HG03108 (cell line): Measurements from ENCODE around the gene CPNE2.

Experiments
- ATAC-seq: cut with Tn5 transposase; IDR thresholded peaks from one replicate; pipeline ENCODE4 v1.9.1; 2021; ENCODE audit warnings: moderate library complexity; ENCODE audit not compliant: unreplicated experiment

Gene CPNE2

GRCh38 chr16:57123216-57123973 lies 31.0 kb downstream of the CPNE2 start:
- no peak for ATAC-seq

GRCh38 chr16:57123974-57124674 lies 31.7 kb downstream of the CPNE2 start:
- no peak for ATAC-seq

- ATAC-seq, result no peak
Observed at GRCh38 chr16:57125376-57125775, 33.0 kb downstream of the CPNE2 start.

GRCh38 chr16:57125969-57126368 lies 33.6 kb downstream of the CPNE2 start:
- no peak for ATAC-seq

- no peak for ATAC-seq
Observed at GRCh38 chr16:57126411-57126810, 34.0 kb downstream of the CPNE2 start.

GRCh38 chr16:57127037-57127763 lies 34.8 kb downstream of the CPNE2 start:
- peak; percentile 49 for ATAC-seq

GRCh38 chr16:57127836-57128235 lies 35.5 kb downstream of the CPNE2 start:
- ATAC-seq, result no peak

- ATAC-seq, result no peak
Observed at GRCh38 chr16:57128771-57129389, 36.5 kb downstream of the CPNE2 start.

GRCh38 chr16:57130950-57131321 lies 38.6 kb downstream of the CPNE2 start:
- no peak for ATAC-seq

GRCh38 chr16:57131351-57131970 lies 39.1 kb downstream of the CPNE2 start:
- no peak for ATAC-seq

GRCh38 chr16:57132470-57132869 lies 40.1 kb downstream of the CPNE2 start:
- ATAC-seq, result no peak

GRCh38 chr16:57133031-57133430 lies 40.6 kb downstream of the CPNE2 start:
- ATAC-seq, result no peak

GRCh38 chr16:57133886-57134285 lies 41.5 kb downstream of the CPNE2 start:
- ATAC-seq, result no peak

GRCh38 chr16:57134982-57135381 lies 42.6 kb downstream of the CPNE2 start:
- peak; percentile 50 for ATAC-seq

- ATAC-seq, result no peak
Observed at GRCh38 chr16:57137043-57137442, 44.7 kb downstream of the CPNE2 start.

GRCh38 chr16:57137566-57138273 lies 45.3 kb downstream of the CPNE2 start:
- no peak for ATAC-seq

GRCh38 chr16:57138281-57138935 lies 46.0 kb downstream of the CPNE2 start:
- ATAC-seq, result no peak

- ATAC-seq, result no peak
Observed at GRCh38 chr16:57140931-57141668, 48.7 kb downstream of the CPNE2 start.
